ENCODE measurements around the gene RAMP1. TPM values are rescaled to one million over a fixed set of nuclear protein-coding genes. Genes with fewer than 3 reads are reported as not detected.

The RAMP1 gene
- total RNA-seq, 1 experiment from 2014 or later, result 0.63 TPM

DNA sequence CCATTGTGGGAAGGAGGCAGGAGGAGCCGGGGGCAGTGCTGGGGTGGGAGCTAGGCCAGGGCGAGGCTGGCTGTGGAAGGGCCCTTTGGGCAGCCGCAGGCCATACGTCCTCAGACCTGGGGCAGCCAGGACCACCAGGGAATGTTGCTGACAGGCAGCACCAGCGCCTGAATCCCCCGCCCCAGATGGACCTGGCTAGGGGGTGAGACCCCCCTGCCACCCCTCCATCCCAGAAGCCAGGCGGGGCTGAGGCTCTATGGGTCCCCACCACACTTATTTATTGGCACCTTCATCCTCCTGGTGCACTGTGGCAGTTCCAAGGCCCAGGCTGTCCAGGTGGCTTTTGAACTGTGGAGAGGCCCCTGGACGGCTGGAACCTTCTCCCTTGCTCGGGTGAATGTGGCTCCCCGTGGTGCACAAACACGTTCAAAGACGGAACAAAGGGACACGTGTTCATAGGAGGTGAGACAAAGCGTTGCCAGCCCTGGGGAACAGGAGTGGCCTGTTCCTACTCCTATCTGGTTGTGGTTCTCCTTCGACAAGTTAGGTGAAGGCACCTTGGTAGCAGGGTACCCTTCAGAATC, 35.1 kb downstream of the RAMP1 start:
- Histone ChIP-seq H4K91ac (ENCODE audit: insufficient read length, low read depth, low read length) (no peak overlapping the region), H3K23me2 (ENCODE audit: insufficient read length, low read depth, low read length, poor library complexity, severe bottlenecking) (no peaks in the 10 kb centered on the region), H4K8ac (replicated peaks; ENCODE audit: insufficient read length, low read depth, low read length) (no peak overlapping the region), H3K79me2 (ENCODE audit: insufficient read depth, low read length) (no peaks in the 10 kb centered on the region), H3K27ac (ENCODE audit: insufficient read length, low read depth, low read length) (no peak overlapping the region), H3K9ac (ENCODE audit: extremely low read depth, insufficient read length, low read length) (no peak overlapping the region), H3K14ac (ENCODE audit: insufficient read depth, low read length) (no peak overlapping the region; the same call in 1 of the 2 replicates), H2BK120ac (ENCODE audit: low read depth, low read length, poor library complexity, severe bottlenecking) (no peak overlapping the region), H3K27me3 (ENCODE audit: insufficient read depth, low read length) (no peaks in the 10 kb centered on the region), H3K4ac (ENCODE audit: low read depth, low read length) (no peak overlapping the region), H3K56ac (ENCODE audit: insufficient read length, low read depth, low read length) (no peak overlapping the region), H3K79me1 (ENCODE audit: insufficient read depth, low read depth, low read length, poor library complexity, severe bottlenecking) (no peaks in the 10 kb centered on the region), H3K18ac (ENCODE audit: insufficient read length, low read depth, low read length) (no peak overlapping the region), H4K20me1 (ENCODE audit: control insufficient read depth, insufficient read depth, insufficient read length) (no peaks in the 10 kb centered on the region), H3K9me3 (ENCODE audit: control insufficient read depth, low read depth, low read length) (no peaks in the 10 kb centered on the region), H4K5ac (ENCODE audit: insufficient read length, low read depth, low read length) (no peak overlapping the region), H2BK5ac (ENCODE audit: insufficient read length, low read length) (no peak overlapping the region), H2BK20ac (ENCODE audit: low read depth, low read length, poor library complexity, severe bottlenecking) (no peak overlapping the region), H3K4me2 (ENCODE audit: insufficient read depth, insufficient read length, low read length) (no peak overlapping the region), H3K23ac (ENCODE audit: insufficient read length, low read depth, low read length) (no peak overlapping the region), H2BK12ac (ENCODE audit: insufficient read length, low read depth, low read length) (no peak overlapping the region), H2AFZ (ENCODE audit: low read length) (no peak overlapping the region), H3T11ph (ENCODE audit: low read length) (no peak overlapping the region), H2BK15ac (ENCODE audit: low read depth, low read length) (no peak overlapping the region), H2AK5ac (ENCODE audit: insufficient read length, low read length) (no peak overlapping the region), H3K4me1 (ENCODE audit: insufficient read depth, low read length) (no peaks in the 10 kb centered on the region)
- no CpG with 5 or more reads among the region's 15 CpGs for WGBS (ENCODE audit: extremely low coverage, insufficient read length, low lambda C conversion rate)
- DNase-seq, result peak; percentile 20
- TF ChIP-seq CTCF (conservative IDR thresholded peaks at IDR 0.05), result no peak
- Mint-ChIP-seq H3K36me3 (ENCODE audit: insufficient read depth in 1 of 3, low read depth in 3 of 3) (no peaks in the 10 kb centered on the region), H3K4me3 (no peak overlapping the region), H3K4me1 (peaks cover 3 to 5% of the 10 kb centered on the region in 2 experiments; a peak in 3 of 4 replicates), H3K27ac (no peak overlapping the region), H3K9me3 (no peaks in the 10 kb centered on the region), H3K27me3 (ENCODE audit: low read depth) (no peaks in the 10 kb centered on the region)

Measured in H9 (cell line).